Measurements from ENCODE around the gene NECTIN4.

DNA sequence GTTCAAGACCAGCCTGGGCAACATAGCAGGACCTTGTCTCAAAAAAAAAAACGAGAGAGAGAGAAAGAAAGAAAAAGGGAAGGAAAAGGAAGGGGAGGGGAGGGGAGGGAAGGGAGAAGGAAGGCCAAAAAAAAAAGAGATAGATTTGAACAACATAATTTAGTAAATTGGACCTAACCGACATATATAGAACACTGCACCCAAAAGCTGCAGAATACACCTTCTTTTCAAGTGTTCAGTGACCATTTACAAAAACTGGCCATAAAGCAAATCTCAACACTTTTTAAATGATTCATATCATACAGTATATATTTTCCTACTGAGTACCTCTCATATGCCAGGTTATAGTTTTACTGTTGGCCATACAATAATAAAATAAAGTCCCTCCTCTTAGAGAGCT, 57.5 kb downstream of the NECTIN4 start:
- TF ChIP-seq CTCF (IDR thresholded peaks at IDR 0.05) (no peak), POLR2A (IDR thresholded peaks at IDR 0.05) (no peak), EP300 (IDR thresholded peaks at IDR 0.05) (no peak), POLR2AphosphoS5 (IDR thresholded peaks at IDR 0.05) (no peak)

All from gastroesophageal sphincter (tissue), 3 donors.